MV-4-11 (cell line): ENCODE results near the gene ARID3B.
A peak's percentile ranks its signal among the peaks of the same experiment; 100 is the strongest.
"Not testable (repeated sequence)": the region's sequence is repeated elsewhere in the genome, so short reads cannot be mapped to it uniquely, and the experiment has no call there.

Experiments
- DNase-seq: peaks from one replicate; lab custom pipeline; 2025; lab: John Stamatoyannopoulos, UW

Gene ARID3B

DNA sequence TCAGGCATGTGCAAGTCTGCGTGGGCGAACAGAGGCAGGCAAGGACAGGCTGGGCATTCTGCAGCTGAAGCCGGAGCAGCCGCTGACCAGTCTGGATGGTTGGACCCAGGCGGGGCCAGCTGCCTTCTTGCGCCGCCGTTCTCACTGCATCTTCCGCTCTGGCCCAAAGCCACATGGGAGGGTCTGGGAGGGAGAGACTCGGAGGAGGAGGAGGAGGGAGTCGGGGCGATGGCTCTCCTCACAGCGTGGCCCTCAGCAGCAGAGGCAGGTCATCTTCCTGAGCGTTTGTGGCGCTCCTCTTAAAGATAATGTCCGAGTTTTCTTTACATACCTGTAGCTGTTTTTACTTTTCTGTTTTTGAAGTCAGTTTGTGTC is 80.5 kb downstream of the ARID3B start:
- DNase-seq = no peak

DNA sequence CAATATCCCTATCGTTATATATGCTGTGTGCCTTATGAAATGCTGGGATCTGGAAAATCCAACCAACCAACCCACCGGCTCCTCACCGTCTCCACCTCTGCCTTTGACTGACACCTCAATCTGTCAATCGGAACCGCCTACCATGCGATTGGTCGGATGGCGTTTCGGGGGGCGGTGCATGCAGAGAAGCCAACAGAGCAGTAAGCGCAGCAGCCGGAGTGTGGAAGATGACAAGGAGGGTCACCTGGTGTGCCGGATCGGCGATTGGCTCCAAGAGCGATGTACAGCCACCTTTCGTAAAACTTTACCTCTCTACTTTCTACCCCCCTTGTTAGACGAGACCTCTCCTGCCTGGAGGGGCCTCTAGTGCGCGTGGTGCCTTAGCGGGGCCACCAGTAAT is 80.9 kb downstream of the ARID3B start:
- DNase-seq = no peak

DNA sequence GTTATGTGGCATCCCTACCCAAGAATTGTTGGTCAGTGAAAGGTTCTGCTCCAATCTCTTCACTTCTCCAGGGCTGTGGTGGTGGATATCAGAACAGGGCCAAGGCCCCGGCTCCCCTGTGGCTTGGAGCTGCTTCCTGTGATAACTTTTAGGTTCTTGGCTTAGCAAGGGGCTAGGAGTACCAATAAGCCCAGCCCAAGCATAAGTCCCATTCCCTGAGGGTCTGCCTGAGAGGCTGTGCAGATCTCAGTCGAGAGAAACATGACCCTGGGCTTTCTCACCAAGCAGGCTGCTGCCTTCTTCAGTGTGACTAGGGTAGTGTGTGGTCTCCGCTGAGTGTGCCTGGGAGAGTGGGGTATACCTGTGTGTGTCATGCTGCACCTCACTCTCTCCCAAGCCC is 81.7 kb downstream of the ARID3B start:
- no peak for DNase-seq

DNA sequence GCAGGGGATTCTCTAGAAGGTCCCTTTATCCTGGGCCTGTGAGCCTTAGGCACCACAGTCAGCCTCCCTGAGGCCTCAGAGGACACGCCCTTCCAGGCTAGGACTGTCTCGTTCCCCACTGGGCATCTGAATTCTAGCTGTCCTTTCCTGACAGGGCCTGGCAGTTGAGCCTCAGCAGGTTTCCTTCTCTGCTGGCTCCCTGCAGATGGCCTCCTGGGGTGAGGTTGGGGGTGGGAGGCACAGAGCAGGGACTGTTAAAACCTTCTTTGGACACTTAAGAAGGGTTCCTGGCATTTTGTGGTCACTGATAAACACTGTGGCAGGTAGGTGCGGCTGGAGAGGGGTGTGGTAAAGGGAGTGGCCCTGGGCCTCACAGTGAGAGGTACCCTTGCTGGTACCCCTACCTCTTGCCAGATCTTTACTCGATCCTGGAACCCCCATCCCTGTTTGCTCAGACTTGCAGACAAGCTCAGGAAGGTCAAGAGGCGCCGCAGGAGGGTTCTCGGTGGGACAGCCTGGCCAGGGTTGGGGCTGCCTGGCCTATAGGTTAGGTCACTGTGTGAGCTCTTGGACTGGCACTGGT is 83.1 kb downstream of the ARID3B start:
- DNase-seq = no peak

DNA sequence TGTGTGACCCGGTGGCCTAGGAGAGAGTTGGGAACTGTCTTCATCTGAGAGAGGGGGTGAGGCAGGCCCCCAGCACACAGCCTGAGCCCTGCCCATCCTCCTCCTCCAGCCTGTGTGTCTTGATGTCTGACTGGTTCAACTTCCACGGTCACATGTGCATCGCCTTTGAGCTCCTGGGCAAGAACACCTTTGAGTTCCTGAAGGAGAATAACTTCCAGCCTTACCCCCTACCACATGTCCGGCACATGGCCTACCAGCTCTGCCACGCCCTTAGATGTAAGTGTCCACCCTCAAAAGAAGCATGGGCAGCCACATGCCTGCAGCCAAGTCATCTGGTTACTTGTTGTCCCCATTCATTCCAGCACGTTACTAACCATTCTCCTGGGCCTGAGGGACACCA is 84.7 kb downstream of the ARID3B start:
- no peak for DNase-seq

DNA sequence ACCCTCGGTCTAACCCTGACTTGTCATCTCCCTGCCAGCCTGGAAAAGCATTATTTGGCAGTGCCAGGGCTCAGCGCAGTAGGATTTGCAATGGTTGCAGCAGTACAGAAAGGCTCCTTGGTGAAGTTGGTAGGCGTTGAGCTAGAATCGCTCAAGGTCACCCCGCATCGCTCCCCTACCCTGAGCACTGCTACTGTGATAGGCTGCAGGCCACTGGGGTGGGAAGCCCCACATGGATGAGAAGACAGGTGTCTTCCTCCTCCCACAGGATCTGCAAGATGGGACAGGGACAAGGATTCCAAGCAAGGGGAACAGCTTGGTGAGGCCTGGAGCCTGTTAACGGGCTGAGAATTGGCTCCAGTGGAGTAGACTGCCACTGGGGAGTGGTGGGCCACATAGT is 85.3 kb downstream of the ARID3B start:
- DNase-seq = no peak

DNA sequence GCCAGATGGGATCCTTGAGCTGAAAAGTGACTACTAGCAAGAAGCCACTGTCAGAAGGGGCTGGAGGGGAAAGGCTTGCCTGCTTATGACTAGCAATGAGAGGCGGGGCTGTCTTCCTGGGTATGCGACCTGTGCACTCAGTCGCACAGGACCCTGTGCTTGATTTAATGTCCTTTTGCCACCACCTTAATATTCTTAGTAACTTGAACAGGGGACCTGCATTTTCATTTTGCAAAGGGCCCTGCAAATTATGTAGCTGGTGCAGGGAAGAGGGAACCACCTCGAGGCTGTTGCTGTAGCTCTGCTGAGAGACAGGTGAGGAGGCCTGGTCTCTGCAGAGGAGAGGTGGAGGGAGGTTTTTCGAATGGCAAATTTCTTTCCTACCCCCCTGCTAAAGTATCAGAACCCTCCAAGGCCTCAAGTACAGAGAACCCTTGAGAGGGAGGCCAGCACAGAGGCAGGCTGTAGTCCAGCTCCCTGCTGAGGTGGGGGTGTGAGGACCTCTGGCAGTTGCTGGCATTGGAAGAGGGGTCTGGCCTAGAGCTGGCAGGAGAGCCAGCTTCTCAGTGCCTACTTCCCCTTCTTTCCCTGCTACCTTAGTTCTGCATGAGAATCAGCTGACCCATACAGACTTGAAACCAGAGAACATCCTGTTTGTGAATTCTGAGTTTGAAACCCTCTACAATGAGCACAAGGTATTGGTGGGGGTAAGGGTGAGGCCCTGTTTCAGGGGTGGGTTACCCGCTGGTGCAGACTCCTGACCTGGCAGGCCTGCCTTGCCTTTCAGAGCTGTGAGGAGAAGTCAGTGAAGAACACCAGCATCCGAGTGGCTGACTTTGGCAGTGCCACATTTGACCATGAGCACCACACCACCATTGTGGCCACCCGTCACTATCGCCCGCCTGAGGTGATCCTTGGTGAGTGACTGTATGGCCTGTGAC is 86.0 kb downstream of the ARID3B start:
- peak; percentile 65 for DNase-seq

DNA sequence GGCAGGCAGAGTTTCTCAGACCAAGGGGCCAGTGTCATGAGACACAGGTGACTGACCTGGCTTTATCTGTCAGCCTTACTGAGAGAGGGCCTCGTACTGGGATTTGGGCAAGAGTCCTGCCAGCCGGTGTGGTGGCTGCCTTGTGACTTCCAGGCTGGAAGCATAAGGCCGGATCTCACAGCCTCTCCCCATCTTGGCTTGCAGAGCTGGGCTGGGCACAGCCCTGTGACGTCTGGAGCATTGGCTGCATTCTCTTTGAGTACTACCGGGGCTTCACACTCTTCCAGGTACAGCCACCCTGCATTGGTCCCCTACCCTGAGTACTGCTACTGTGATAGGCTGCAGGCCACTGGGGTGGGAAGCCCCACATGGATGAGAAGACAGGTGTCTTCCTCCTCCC is 86.7 kb downstream of the ARID3B start:
- DNase-seq = no peak

DNA sequence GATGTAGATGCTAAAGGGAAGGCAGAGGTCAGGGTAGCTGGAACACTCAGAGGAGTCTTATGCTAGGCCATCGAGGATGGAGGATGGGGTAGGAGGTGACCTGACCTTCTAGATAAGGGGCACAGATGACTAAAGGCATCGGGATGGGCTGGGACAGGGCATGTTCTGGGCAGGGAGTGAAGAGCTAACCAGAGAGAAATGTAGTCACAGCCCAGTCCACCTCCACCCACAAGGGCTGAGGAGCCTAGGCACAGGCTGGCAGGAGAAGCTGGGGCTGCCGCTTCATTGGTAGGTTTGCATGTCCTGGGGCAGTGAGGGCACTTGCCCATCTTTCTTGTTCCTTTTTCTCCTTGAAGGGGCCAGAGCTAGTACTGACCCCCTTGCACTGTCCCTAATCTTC is 87.2 kb downstream of the ARID3B start:
- DNase-seq = no peak

DNA sequence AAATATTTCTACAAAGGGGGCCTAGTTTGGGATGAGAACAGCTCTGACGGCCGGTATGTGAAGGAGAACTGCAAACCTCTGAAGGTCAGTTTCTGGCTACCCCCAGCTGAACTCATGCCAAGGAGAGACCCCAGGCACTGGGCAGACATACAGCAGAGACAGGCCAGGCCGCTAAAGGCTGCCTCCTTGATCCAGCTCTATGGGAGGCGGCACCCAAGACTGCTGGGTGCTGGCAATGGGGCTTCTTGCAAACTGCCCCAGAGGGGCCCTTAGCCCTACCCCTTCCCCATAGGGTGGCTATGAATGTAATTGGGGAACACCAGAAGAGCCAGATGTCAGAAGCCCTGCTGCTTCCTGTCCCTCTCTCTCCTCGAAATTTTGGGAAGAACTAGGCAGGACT is 87.9 kb downstream of the ARID3B start:
- DNase-seq = no peak

DNA sequence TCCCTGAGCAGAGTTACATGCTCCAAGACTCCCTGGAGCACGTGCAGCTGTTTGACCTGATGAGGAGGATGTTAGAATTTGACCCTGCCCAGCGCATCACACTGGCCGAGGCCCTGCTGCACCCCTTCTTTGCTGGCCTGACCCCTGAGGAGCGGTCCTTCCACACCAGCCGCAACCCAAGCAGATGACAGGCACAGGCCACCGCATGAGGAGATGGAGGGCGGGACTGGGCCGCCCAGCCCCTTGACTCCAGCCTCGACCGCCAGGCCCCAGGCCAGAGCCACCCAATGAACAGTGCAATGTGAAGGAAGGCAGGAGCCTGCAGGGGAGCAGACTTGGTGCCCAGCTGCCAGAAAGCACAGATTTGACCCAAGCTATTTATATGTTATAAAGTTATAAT is 88.7 kb downstream of the ARID3B start:
- not testable (repeated sequence) for DNase-seq

DNA sequence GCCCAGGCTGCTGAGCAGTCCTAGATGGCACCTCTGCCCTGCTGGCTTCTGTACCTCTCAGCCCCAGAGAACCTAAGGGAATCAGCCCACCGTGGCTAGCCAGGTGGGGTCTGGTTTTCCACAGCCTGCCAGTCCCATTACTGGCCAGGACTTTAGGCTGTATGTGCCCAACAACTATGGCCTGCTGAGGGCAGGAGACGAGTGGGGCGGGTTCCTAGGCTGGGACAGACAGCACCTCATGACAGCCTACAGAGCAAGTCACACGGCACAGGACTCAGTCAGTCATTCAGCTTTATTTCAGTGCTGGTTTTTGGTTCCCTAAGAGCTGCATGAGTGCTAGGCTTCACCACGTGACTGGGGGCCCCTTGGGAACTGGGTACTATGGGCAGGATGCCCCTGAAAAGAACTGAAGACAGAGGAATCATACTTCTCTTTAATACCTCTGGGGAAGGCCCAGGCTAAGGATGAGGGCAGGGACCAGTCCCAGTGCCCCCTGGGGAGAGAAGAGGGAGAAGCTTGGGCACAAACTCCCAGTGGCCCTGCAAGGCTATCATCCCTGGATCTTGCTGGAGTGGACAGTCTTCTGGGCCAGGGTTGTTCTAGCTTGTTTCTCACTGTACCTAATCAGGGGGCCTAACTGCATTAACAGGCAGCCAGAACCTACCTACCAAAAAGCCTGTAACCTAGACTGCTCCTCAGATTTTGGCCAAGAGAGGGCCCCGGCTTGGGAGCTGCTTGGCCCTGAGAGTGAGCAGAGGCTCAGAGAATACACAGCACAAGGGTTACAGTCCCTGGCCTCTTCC is 89.5 kb downstream of the ARID3B start:
- peak; percentile 6 for DNase-seq

DNA sequence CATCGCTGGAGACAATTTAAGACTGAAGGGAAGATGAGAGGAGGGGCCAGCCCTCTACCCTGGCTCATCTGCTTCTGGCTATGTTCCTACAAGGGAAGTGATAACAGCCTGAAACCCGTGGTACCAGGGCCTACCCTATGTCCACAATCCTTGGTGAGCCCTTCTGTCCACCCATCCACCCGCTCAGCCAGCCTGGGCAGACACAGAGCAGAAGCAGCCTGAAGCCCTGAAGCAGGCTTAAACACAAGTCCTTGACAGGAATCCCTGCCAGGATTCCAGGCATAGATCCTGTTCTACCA is 90.0 kb downstream of the ARID3B start:
- DNase-seq = no peak

DNA sequence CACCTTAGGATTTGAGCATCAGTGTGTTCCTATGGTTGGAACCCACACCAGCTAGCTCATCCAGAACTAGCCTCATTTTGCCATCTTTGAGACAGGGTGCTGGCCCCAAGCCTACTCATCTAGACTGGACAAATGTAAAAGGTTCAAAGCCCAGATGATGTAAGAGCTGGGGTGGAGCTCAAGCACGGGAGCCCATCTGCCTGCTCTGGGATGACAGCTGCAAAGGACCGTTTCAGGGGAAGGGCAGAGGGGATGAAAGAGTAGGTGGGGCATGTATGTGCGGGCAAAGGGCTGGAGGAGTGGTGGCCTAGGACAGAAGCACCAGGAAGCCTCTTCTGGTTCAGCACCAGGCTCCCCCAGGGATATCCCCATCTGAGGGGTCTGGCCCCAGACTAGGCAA is 90.4 kb downstream of the ARID3B start:
- peak; percentile 17 for DNase-seq

DNA sequence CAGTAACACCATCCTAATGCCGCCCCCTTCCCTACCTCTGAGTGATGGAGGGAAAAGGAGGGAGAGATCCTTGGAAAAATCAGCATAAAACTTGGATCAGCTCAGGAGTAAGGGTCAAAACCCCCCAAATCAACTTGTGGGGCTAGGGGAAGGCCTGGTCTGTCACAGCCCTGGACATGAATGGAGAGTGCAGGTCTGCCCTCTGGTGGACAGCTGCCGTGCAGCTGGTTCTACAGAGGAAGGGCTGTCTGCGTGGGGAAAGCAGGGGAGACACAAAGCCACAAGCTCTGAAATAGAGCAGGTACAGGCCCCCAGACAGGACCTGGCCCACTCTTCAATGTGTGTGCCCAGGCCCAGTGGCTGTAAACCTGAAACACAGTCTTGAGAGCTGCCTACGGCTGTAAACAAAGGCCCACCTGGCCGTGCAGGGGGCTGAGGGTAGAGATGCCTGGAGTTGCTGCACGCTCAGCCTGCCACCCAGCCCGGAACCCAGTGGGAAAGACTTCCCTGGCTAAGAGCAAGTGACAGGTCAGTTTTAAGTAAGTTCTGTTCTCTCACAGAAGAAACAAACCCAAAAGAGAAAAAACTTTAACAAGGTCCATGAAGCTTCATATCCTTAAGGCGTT is 91.0 kb downstream of the ARID3B start:
- peak; percentile 20 for DNase-seq

DNA sequence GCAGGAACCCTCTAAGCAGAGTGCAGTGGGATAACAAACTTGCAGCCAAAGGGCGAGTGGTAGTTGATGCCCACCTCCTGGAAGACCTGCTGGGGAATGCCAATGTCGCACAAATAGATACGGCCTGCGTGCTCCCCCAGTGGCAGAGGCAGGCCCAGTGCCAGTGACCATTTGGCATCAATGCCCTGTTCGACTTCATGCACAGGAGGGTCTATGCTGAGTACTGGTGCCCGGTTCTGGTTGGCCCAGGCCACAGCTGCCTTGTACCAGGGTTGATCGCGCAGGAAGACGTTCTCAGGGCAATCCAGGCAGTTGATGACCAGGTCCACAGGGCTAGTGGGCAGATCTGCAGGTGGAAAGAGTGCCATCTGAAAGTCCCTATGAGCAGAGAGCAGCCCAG is 91.6 kb downstream of the ARID3B start:
- DNase-seq = no peak

DNA sequence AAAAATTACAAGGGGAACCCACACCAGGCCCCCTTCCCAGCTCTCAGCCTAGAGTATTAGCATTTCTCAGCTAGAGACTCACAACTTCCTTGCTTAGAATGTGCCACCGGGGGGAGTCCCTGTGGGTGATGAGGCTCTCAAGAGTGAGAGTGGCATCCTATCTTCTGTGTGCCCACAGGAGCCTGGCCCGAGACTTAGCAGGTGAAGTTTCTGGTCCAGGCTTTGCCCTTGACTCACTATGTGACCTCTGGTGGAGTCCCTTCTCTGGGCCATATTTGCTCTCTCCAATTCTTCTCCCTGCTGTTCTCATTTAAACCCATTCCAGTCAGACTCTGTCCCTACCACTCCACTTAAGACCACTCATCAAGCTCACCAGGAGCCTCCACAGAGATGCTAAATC is 92.8 kb downstream of the ARID3B start:
- DNase-seq = no peak

DNA sequence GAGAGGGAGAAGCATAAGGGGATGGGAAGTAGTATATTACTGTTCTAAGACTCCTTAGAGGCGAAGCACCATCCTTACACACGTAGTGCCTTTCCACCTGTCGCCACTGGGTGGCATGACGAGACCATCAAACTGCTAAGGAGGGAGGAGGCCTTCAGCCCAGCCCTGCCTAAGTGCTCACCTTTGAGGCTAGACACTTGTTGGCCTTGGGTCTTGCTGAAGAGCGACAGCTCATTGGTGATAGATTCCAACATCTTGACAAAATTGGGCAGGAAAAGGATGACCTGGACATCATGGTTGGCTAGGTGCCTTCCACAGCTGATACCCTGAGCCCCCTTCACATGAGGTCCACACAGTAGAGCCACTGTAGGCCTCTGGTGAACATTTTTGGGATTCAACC is 94.2 kb downstream of the ARID3B start:
- peak; percentile 64 for DNase-seq

DNA sequence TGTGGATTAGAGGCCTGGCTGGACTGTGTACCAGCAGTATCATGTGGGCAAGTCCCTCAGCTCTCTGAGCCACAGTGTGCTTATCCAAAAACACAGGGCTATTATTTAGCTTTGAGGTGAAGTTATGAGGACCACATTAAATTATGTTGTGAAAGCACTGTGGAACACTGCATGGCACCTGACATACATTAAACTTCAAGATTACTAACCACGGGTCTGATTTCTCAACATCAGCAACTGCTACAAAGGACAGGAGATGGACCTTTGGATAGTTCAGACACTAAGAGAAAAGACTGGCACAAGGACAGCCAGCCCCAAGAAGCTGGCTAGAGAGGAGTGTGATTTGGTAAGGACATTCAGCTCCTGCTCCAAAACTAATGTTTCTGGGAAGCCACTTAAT is 96.0 kb downstream of the ARID3B start:
- DNase-seq = no peak

DNA sequence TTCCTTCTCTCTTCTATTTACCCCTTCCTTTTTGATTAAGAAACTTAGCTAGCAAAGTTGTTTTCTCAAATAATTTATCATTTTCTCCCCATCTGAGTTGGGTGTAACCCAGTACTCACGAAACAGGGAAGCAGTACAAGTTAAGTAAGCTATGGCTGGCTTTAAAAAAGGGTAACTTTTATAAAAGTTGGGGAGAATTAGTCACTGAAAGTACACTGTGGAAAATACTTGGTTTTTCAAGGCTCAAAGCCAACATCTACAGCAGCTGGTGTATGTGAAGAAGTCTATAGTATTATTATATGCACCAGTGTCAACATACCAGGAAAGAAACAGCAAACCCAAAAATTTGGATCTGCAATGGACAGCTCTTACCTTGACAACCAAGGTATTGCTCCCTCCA is 100.1 kb downstream of the ARID3B start:
- peak; percentile 22 for DNase-seq

DNA sequence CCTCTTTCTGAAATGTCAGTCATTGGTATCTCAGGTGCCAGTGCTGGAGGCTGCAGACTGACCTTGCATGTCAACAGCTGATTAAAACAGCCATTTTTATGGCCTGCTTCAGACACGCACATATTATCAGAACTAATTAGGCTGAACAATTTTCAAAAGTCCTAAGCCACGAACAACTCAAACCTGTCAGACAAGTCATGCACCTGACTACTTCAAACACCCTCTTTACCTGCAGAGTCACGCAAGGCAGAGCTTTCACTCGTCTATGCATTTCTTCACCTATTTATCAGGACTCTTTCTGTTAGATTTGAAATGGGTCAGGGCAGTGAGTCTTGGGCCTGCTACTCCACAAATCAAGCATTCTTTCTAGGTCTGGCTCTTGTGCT is 101.3 kb downstream of the ARID3B start:
- no peak for DNase-seq

DNA sequence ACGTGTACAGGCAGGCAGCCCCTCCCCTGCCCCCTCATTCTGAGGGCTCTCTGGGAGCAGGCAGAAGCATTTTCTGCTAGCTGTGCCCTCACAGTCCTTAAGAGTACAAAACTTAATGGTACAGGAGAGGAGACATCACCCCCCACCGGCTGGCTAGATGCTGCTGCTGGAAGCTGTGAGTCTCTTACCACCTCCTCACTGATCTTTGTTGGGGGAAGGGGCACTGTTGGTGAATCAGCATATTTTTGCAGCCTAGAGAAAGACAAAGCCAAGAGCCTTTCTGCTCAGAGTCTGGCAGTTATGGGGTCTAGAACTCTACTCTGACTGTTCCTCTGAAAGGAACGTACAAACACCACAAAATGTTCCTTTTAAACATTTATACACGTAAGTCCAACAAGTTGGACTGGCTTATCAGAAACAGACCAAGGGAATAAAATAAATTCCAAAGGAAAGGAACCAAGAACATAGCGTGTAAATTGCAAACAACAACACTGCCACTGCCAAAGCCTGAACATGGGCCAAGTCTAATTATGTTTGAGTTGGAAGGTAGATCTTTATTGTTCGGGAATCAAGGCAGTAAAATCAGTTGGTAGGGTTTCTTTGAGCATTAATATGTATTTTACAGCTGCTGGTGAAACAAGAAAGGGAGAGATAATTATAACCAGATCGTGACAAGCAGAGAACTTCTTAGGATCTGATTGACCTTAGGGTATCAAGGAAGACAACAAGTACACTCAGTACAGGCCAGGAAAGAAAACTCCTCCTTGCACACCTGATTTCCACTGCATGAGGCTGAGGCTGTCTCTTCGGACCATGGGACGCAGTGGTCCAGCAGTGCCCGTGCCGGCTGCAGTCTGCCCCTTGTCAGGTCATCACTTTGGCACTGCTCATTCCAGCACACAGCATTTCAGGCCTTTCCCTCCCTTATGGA is 102.0 kb downstream of the ARID3B start:
- no peak for DNase-seq
